CD4-positive, alpha-beta T cell treated with Interleukin-21 for 1 hour (primary cell): ENCODE results near the gene GARIN5A.
"Not testable (repeated sequence)": the region's sequence is repeated elsewhere in the genome, so short reads cannot be mapped to it uniquely, and the experiment has no call there.

Experiments used
- DNase-seq: peaks from one replicate; pipeline ENCODE4 v3.0.0-alpha.2; 2020

Gene GARIN5A

DNA sequence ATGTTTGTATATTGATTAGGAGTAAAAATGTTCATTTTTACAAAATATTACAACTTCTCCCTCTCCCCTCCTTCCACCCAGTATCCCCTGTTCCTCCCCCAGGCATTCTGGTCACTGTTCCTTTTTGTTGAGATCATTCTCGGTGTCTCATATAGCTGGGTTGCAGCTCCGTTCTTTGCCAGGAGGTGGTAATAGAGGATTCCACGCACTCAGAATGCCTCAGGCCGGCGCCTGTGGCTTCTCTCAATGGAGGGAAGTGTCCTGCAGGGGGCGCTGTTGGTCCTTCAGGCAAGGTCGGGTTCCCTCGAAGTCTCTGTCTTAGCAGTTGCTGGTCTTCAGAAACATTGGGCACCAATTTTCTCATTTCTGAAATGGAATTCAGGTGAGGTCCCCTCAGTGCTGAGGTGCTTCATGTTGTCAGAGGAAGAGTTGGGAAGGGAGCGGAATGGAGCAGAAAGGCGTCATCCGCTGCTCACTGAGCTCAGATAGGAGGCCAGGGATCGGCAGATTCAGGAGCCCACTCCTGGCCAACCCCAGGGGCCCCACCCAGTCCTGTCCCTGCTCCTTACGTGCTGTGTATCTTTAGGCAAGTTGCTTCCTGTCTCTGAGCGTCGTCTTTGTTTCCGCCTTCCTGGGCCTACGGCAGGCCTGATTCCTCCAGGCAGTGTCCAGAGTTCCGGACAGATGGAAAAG, 10.3 kb upstream of the GARIN5A start:
- peak; percentile 55 for DNase-seq

DNA sequence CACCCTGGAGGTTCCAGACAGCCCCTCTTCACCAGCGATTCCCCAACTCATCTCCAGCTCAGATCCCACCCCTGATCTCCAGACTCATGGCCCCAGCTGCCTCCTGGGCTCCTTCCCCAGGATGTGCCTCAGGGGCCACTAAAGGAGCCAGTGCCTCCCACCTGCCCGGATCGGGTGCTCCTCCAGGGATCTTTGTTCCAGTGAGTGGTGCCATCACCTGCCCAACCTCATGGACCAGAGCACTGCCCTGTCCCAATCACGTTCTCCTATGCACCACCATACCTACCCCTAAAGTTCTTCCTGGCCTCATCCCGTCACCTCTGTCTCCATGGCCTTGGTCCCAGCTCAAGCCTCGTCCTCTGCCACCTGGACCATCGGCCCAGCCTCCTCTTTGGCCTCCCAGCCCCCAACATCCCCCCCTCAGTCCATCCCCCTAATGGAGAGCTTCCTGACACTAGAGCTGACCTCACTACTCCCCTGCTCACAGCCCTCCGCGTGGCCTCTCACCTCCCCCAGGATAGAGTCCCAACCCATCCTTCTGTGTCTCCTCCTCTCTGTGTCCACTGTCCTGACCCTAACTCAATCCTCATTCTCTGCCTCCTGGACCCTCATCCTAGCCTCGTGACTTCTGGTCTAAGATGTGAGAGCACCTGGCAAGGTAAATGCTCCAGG, 8.8 kb upstream of the GARIN5A start:
- no peak for DNase-seq

DNA sequence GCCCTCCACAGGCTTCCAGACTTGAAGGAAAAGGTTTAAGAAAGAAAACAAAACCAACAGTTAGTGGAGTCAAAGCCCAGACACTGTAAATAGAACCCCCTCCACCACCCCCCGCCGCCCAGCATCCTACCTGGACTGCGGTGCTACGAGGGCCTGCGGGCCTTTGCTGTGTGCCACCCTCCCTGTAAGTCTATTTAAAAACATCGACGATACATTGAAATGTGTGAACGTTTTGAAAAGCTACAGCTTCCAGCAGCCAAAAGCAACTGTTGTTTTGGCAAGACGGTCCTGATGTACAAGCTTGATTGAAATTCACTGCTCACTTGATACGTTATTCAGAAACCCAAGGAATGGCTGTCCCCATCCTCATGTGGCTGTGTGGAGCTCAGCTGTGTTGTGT, 6.3 kb upstream of the GARIN5A start:
- no peak for DNase-seq

DNA sequence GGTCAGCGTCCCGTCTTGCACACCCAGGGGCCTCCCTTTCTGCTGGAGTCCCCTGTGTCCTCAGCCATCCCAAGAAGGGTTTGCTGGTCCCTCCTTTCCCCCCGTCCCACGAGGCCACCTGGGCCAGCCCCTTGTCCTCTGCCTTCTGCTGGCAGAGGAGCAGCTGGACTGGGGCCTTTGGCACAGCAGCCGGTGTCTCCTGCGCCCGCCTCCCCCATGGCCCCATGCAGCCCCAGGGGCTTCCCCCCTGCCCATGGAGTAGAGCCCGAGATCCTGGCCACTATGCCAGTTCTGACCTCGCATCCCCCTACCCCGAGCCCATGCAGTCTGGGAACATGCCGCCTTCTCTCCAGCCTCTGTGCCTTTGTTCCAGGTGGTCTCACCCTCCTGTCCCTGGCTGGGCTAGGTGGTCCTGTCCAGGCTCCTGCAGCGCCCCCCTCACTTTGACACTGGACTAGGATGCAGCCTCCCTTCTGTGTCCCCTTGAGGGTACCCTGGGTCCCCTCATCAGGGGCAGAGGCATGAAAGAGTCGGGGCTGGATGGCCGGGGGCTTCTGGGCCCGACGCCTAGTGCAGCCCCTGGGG, 5.7 kb upstream of the GARIN5A start:
- no peak for DNase-seq

DNA sequence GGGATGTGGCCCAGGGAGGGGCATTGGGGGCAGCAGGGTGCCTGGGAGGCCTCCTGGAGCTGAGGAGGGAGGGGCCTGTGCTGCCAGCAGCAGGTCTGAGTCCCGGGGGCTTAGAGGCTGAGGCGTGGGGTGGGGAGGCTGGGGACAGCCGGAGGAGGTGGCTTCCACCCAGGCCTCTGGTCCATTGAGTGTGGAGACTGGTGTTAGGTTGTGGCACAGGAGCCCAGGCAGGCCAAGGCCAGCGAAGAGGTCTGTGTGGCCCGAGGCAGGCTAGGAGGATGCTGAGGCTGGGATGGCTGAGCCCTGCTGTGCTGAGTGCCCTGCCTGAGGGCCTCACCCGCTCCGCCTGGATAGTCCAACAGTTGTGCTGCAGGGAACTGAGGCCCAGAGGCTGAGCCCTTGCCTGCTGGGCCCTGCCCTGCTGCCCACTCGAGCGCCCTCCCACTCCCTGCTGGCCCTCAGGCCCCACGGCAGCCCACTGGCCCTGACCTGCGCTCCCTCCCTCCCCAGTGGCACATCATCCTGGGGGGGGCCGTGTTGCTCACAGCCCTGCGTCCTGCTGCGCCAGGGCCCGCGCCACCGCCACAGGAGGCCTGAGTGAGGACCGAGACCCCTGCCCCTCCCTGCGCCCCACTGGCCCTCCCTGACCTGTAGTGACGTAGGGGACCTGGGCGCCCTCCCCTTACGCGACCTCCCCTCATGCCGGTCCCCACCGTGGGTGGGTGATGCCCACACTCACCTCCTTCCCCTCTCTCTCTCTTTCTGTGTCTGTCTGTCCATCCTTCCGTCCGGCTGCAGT, 4.9 kb upstream of the GARIN5A start:
- no peak for DNase-seq

DNA sequence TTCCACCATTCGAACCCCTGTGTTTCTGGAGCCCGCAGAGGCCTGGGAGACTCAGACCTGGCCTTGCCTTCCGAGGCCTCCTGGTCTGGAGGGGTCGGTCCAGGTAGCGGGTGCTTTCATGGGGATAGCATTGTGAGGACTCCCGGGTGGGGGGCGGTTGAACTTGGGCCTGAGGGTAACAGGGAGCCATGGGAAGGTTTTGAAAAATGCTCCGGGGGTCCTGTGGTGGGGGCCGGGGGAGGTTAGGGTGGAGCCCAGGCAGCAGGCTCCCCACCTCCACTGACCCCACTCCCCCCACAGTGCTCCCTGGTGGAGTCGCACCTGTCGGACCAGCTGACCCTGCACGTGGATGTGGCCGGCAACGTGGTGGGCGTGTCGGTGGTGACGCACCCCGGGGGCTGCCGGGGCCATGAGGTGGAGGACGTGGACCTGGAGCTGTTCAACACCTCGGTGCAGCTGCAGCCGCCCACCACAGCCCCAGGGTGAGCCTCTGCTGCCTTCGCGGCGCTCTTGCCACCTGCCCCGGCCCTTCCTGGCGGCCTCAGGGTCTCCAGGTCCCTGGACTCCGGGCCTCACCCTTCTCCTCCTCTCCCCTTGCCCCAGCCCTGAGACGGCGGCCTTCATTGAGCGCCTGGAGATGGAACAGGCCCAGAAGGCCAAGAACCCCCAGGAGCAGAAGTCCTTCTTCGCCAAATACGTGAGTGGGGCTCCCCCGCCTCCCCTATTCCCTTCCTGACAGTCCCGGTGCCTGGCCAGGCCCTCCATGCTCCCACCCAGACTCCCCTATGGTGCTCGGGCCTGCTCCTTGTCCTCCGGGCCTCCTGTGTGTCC, 3.8 kb upstream of the GARIN5A start:
- DNase-seq, result no peak

DNA sequence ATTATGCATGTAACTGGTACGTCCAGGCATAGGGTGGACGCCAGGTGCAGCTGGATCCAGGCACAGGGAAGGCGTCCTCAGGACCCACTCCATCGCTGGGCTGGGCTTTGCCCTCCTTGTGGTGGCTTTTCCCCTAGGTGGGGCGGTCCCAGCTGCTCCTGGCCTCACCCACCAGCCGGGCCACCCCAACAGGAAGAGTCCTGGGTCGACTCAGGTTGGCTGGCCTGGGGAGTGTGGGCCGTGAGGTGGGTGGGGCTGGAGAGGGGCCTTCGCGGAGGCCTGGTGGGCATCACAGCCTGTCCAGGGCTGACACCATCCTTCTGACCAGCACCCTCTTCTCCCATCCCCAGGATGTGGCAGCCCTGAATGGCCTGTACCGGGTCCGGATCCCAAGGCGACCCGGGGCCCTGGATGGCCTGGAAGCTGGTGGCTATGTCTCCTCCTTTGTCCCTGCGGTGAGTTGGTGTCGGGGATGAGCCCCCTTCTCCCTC, 3.2 kb upstream of the GARIN5A start:
- DNase-seq, result no peak

DNA sequence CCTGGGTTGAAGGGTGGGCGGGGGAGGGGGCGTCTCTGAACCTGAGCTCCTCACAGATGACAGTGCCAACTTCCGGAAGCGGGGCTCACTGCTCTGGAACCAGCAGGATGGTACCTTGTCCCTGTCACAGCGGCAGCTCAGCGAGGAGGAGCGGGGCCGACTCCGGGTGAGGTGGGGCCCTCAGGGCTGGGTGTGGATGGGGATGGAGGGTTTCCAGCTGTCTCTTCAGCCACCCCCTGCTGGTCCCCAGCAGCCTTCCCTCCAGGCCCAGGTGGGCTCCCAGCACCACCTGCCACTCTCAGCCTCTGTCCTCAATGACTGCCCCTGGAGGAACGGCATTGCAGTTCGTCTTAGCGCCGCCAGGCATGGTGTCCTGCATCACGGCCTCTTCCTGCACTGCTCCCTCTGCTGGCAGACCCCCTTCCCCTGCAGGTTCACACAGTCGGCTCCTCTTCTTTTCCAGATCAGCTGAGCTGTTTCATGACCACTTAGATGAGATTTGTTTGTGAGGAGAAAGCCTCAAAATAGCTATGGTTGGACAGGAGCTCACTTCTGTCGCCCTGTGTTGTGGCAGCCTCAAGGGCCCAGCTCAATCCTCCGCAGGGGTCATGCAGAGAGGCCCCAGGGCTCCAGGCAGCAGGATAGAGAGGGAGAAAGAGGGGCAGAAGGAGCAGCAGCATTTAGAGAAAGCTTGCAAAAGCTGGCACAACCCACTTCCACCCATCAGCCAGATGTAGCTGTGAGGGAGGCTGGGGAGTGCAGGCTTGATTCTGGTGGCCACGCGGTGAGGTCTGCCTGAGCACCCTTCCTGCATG, 2.5 kb upstream of the GARIN5A start:
- DNase-seq, result peak; percentile 14

DNA sequence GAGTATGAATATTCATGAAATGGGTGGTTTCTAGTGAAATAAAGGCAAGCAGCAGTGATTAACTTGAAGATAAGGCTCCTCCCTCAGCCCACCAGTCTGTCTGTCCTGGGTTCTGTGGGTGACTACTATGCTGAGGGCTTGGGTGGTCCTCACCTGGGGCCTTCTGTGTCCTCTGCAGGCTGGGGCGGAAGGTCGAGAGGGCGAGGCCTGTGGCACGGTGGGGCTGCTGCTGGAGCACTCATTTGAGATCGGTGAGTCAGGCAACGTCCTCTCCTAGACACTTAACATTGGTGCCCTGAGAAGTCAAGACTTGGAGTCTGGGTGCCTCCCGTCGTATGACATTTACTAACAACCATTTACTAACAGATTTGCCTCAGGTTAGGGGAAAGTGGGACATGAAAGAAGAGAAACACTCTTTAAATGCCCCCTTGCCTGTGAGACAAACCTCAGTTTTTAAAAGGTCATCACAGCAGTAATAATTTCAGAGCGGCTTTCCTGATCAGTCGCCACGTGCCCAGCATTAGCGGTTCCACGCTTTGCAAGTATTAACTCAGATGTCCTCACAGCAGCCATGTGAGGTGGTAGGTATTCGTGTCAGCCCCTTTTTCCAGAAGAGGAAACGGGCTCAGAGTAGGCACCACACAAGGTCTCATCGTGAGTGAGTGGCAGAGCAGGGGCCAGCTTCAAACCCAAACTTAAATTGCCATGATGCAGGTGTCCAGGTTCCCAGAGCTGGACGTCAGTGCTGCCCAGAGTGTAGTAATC, 1.3 kb upstream of the GARIN5A start:
- DNase-seq, result no peak

DNA sequence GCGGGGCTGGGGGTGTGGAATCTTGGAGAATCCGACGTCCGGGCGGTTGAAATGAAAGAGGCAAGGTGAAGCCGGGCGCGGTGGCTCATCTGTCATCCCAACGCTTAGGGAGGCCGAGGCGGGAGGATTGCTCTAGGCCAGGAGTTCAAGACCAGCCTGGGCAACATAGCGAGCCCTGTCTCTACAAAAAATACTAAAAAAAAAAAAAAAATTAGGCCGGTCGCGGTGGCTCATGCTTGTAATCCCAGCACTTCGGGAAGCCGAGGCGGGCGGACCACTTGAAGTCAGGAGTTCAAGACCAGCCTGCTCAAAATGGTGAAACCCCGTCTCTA, 225 bp upstream of the GARIN5A start:
- no peak for DNase-seq

DNA sequence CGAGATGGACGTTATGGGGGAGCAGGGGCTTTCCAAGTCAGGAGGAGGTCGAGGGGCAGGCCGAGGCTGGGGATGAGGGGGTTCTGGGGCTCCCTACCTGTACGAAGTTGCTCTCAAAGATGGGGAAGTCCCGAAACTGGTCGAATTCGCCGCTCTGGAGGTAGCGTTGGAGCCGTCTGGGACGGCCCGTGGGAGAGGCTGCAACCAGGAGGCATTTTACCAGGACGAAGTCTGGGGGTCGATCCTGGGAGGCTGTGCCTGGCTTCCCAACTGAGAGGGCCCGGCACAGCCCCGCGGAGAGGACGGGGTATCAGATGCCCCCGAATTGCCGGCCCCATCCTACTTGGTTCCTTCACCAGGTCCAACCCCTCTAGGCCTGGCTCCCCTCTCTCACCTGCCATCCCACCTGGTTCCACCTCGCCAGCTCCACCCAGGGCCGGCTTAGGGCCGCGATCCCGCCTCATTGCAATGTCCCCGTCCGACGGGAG, 868 bp downstream of the GARIN5A start:
- no peak for DNase-seq

DNA sequence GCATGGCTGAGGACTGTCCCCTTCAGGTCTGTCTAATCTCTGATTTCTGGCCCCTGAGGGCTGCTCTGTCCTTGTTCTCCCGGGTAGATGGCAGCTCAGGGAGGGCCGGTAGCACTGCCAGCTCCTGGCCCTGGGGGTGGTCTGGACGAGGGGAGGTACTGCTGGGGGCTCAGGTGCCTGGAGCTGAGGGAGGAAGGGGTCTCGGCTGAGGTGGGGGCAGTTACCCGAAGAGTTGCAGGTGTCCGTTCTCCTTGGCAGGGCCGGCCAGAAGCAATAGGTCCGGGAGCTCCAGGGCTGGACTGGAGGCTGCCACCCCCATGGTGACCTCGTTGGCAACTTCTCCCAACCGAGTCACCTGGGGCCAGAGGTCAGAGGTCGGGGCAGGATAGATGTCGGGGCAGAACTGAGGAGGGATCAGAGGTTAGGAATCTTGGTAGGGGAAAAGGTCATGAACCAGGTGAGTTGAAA, 1.5 kb downstream of the GARIN5A start:
- no peak for DNase-seq

DNA sequence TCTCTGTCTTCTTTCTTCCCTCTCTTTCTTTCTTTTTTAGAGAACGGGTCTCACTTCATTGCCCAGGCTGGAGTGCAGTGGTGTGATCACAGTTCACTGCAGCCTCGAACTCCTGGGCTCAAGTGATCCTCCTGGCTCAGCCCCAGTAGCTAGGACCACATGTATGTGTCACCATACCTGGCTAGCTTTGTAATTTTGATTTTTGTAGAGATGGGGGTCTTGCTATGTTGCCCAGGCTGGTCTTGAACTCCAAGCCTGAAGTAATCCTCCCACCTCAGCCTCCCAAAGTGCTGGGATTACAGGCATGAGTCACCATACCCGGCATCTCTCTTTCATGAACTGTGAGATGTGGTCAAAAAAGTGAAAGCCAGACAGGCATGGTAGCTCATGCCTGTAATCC, 3.3 kb downstream of the GARIN5A start:
- not testable (repeated sequence) for DNase-seq

DNA sequence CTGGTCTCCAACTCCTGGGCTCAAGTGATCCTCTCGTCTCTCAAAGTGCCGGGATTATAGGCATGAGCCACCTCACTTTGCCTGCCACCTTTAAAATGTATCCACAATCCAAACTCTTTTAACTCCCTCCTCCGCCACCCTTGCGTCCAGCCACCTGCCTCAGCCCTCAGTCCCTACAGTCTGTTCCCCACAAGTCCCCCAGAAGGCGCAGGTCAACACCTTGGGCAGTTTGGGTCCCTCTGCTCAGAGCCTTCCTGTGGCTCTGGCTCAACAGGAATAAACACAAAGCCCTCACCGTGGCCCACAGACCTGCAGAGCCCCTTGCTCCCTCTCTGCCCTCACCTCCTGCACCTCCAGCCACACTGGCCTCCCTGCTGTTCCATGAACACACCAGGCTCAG, 7.8 kb downstream of the GARIN5A start:
- DNase-seq, result no peak

DNA sequence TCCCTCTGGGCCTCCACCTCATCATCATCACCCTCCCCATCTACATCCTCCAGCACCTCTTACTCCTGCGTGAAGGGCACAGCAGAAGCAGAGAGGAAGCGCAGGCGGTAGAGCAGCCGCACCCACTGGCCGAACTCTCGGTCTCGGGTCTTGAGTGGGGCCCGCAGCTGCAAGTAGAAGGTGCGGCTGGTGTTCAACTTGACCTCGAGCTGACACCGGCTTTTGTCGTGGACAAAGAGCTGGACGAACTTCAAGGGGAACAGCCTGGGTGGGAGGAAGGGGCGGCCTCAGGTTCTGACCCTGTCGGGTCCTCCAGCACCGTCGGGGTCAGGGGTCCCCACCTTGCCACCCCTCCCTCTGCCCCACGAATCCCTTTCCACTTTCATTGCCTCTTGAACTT, 9.1 kb downstream of the GARIN5A start:
- no peak for DNase-seq

DNA sequence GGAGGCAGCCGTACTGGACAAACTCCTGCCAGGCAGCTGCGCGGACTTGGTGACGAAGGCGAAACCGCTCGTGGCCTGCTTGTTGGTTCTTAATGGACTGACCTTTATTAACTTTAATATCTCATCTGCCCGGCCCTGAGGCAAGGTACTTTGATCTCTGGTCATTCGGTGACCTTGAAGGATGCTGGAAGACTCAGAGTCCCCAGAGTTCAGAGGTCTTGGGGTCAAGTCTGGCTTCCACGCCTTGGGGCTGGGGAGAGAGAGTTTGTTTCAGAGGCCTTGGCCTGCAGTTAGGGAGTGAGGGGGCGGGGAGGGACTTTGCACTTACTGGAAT, 10.0 kb downstream of the GARIN5A start:
- no peak for DNase-seq

DNA sequence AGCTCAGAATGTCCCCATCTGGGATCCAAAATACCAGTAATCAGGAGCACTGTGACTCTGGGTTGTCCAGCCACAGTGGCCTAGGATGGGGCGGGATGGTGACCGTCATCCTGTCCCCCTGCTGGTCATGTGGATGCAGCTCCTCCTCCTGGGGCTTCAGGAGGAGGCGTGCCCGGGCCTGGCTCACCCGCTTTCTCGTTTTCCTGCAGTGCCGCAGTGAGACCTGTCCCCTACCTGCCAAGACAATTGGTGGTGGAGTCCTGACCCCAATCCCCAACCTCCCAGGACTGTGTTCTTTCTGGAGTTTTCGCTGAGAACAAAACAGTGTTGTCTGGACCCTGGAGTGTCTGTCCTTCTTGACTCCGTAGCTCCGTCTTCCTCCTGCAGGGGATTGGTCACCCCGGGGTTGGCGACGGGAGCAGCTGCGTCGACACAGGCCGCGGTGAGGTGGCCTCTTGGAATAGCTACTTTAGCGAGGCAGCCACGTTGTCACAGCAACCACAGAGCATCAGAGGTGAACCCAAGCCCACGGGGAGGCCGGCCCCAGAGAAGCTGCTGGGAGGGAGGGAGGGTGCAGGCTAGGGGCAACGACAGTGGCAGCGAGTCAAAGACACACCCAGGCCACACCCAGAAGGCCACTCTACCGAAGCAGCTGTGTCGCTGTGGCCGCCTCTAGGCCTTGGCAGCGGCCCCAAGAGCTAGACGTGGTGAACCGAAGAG, 10.5 kb downstream of the GARIN5A start:
- no peak for DNase-seq

DNA sequence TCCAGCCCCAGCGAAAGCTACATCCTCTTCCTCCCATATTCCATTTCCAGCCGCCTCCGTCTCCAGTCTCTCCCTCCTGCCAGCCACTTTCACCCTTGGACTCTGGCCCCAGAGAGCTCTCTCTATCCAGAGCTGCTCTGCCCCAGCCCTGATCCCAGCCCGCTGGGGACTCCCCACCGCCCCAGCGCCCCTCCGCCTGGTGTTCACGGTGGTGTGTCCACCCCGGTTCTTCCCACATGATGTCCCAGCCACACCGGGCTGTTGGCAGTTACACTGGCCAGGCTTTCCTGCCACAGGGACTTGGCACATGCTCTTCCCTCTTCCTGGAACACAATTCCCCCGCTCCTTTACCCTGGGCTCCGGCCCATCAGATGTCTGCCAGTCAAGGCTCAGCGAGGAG, 11.6 kb downstream of the GARIN5A start:
- DNase-seq, result no peak

DNA sequence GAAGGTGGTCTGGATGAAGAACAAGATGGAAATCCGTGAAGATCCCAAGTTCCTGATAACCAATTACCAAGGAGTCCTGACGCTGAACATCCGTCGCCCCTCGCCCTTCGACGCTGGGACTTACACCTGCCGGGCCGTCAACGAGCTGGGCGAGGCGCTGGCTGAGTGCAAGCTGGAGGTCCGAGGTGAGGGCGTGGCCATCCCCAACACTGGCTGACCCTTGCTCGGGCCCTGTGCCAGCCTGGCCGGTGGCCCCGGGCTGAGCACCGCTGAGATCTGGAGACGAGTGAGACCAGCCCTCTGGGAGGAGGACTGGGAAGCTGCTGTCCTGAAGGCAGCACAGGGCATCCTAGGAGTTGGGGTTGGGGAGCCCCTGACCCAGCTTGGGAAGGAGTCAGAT, 12.3 kb downstream of the GARIN5A start:
- DNase-seq, result no peak

DNA sequence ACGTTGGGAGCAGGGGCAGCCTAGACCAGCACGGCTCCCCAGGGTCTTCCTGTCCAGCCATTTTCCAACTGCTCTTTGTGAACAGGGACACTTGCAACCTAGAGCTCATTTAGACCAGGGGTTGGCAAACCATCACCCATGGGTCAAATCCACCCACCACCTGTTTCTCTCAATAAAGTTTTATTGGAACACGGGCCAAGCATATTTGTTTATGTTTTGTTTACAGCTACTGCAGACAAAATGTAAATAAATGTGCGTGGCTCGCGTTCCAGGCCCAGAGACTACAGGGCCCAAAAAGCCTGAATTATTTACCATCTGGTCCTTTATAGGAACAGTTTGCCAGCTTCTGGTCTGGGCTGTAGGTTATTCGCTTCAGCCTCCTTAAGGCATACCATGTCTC, 13.7 kb downstream of the GARIN5A start:
- DNase-seq, result no peak
